Testis (tissue), 3 donors: ENCODE data around the gene SDK1. TPM values are rescaled to one million over a fixed set of nuclear protein-coding genes. Genes with fewer than 3 reads are reported as not detected.

Source experiments
- DNase-seq: peaks from one replicate; pipeline ENCODE4 v3.0.0-alpha.2; 2019
- H3K27ac ChIP-seq, 2 donors: fragments of 200-600 bp; sonication (generic); one replicate each; pipeline ENCODE4 v1.5.1; 2019
- H3K27me3 ChIP-seq: fragments of 200-600 bp; sonication (generic); one replicate; pipeline ENCODE4 v1.5.1; 2019
- H3K36me3 ChIP-seq: fragments of 200-600 bp; sonication (generic); one replicate; pipeline ENCODE4 v1.5.1; 2017; ENCODE audit warnings: low read depth; ENCODE audit errors: missing control alignments
- H3K4me1 ChIP-seq: fragments of 200-600 bp; sonication (generic); one replicate; pipeline ENCODE4 v1.5.1; 2019
- H3K4me3 ChIP-seq, 2 donors: fragments of 200-600 bp; sonication (generic); one replicate each; pipeline ENCODE4 v1.5.1; 2017 to 2019
- H3K9me3 ChIP-seq: fragments of 200-600 bp; sonication (generic); one replicate; pipeline ENCODE4 v1.5.1; 2017
- POLR2A ChIP-seq: fragments of 450-650 bp; IDR thresholded peaks from one replicate; pipeline ENCODE4 v1.6.1; 2017; ENCODE audit warnings: antibody characterized with exemption, mild to moderate bottlenecking, moderate library complexity
- WGBS, 2 donors: methylation state at CpG; one replicate each; pipeline ENCODE4 v1.1.5; 2018; 5-methylcytosine and 5-hydroxymethylcytosine counted together
- intact Hi-C: fragments of 100-400 bp; cut with DNase I; formaldehyde crosslinking; loops from one replicate; pipeline ENCODE4 v1.15.1; 2023; ENCODE audit warnings: low total_unique reads
- polyA plus RNA-seq: library from polyadenylated mRNA; stranded (reverse); fragments of 350-450 nt; fragmentation: Illumina TruSeq; extraction: RNeasy Lipid Tissue Mini Kit (QIAGEN cat#74804); gene quantifications from one replicate; pipeline ENCODE4 v1.2.3, GENCODE V29; 2014; ENCODE audit warnings: low read depth, low replicate concordance; ENCODE audit not compliant: insufficient read depth
- total RNA-seq, 2 donors: library from RNA; depleted of rRNA; stranded (reverse); fragments of >200 nt; gene quantifications; one replicate each; pipeline ENCODE4 v1.2.3, GENCODE V29; 2016
- TF ChIP-seq, protein P1 (sequence below), 3 experiments: fragments of 450-650 bp in 2 of 3; fragments of 200-600 bp in 1 of 3; sonication (generic) in 1 of 3; IDR thresholded peaks; one replicate each; pipeline ENCODE4 v1.5.1; 2016 to 2019; ENCODE audit warnings: antibody characterized with exemption in 3 of 3, mild to moderate bottlenecking in 2 of 3, moderate library complexity in 1 of 3

The SDK1 gene
- total and polyA plus RNA-seq, 3 donors from 2014 or later = 20.0 to 36.2 (median 24.9) TPM

DNA sequence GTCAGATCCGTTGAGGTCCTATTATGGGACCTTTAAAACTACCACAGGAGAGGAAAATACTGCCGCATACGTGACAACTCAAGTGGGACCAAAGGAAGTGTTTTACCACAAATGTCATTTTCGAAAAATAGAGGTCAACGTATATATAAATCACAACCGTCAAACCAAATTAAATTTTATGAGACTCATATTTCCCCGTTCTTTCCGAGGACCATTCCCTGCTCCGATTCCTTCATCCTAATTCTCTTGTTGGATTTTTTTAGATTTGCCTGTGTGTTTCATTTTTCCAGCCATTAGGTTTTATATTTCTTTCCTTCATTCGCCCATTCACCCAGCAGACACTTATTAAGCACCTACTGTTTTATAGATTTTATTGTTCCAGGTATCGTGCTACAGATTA, 797.1 kb downstream of the SDK1 start:
- no peak for TF ChIP-seq POLR2A
- TF ChIP-seq, protein P1, sequence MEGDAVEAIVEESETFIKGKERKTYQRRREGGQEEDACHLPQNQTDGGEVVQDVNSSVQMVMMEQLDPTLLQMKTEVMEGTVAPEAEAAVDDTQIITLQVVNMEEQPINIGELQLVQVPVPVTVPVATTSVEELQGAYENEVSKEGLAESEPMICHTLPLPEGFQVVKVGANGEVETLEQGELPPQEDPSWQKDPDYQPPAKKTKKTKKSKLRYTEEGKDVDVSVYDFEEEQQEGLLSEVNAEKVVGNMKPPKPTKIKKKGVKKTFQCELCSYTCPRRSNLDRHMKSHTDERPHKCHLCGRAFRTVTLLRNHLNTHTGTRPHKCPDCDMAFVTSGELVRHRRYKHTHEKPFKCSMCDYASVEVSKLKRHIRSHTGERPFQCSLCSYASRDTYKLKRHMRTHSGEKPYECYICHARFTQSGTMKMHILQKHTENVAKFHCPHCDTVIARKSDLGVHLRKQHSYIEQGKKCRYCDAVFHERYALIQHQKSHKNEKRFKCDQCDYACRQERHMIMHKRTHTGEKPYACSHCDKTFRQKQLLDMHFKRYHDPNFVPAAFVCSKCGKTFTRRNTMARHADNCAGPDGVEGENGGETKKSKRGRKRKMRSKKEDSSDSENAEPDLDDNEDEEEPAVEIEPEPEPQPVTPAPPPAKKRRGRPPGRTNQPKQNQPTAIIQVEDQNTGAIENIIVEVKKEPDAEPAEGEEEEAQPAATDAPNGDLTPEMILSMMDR (IDR thresholded peaks at IDR 0.05) = no peak
- 87 to 90% methylated on average over 11 of the region's 11 CpGs for whole genome bisulfite sequencing, 2 donors
- H3K4me3 ChIP-seq = no peak overlapping the region
- intact Hi-C loops = no loop called here
- no peak for DNase-seq
- H3K27ac ChIP-seq = no peak overlapping the region
- H3K27me3 ChIP-seq = no peaks in the 10 kb centered on the region
- no peaks in the 10 kb centered on the region for H3K9me3 ChIP-seq
- no peaks in the 10 kb centered on the region for H3K4me1 ChIP-seq
- no peaks in the 10 kb centered on the region for H3K36me3 ChIP-seq

DNA sequence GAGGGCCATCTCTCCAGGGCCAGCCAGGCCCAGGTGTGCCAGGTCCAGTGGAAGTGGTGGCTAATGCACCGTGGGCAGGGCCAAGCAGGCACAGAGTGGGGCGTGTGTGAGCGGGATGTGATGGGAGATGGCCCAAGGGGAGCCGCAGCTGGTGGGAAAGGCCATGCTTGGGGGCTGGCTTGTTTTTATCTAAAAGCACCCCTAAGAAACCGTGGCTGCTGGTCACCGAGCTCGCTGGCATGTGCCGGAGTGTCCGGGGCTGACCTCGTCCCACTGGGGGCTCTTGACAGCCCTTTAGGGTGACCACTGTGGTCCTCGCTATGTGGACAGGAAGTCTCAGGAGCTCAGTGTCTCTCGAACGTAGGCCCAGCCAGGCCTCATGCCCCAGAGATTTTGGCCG, 798.6 kb downstream of the SDK1 start:
- H3K4me1 ChIP-seq = no peaks in the 10 kb centered on the region
- H3K4me3 ChIP-seq = no peak overlapping the region
- H3K36me3 ChIP-seq = no peaks in the 10 kb centered on the region
- WGBS, 2 donors = 93 to 94% methylated on average over 9 to 14 of the region's 14 CpGs
- intact Hi-C loops = no loop called here
- no peaks in the 10 kb centered on the region for H3K27me3 ChIP-seq
- no peaks in the 10 kb centered on the region for H3K9me3 ChIP-seq
- TF ChIP-seq, protein P1 (IDR thresholded peaks at IDR 0.05) = no peak
- no peak for TF ChIP-seq POLR2A
- no peak for DNase-seq
- H3K27ac ChIP-seq = no peak overlapping the region

GRCh38 chr7:4100148-4100547, 799.1 kb downstream of the SDK1 start:
- TF ChIP-seq, protein P1 (IDR thresholded peaks at IDR 0.05) = no peak
- no peak for TF ChIP-seq POLR2A
- intact Hi-C loops = no loop called here
- Histone ChIP-seq H3K27me3 (no peaks in the 10 kb centered on the region), H3K27ac (no peak overlapping the region), H3K36me3 (no peaks in the 10 kb centered on the region), H3K4me3 (no peak overlapping the region), H3K4me1 (no peaks in the 10 kb centered on the region), H3K9me3 (no peaks in the 10 kb centered on the region)
- no peak for DNase-seq
- WGBS, 2 donors = 88 to 96% methylated on average over 8 of the region's 8 CpGs

- H3K27me3 ChIP-seq = no peaks in the 10 kb centered on the region
- intact Hi-C loops = no loop called here
These were observed 799.6 kb downstream of the SDK1 start for GRCh38 chr7:4100691-4101090.

More at GRCh38 chr7:4100691-4101090, 799.6 kb downstream of the SDK1 start:
- Histone ChIP-seq H3K27ac (no peak overlapping the region), H3K36me3 (no peaks in the 10 kb centered on the region), H3K9me3 (no peaks in the 10 kb centered on the region), H3K4me1 (no peaks in the 10 kb centered on the region), H3K4me3 (no peak overlapping the region)
- TF ChIP-seq, protein P1 (IDR thresholded peaks at IDR 0.05) = no peak
- no peak for TF ChIP-seq POLR2A
- no peak for DNase-seq
- 93 to 97% methylated on average over 6 to 10 of the region's 11 CpGs for WGBS, 2 donors
